Measurements from ENCODE around the gene CAPZA3. TPM values are rescaled to one million over a fixed set of nuclear protein-coding genes. Genes with fewer than 3 reads are reported as not detected.

The CAPZA3 gene
- total RNA-seq, 1 donor from 2014 or later: not detected

GRCh38 chr12:18696971-18697602 lies 40.8 kb upstream of the CAPZA3 start:
- DNase-seq (ENCODE audit: low spot score): no peak
- no peaks in the 10 kb centered on the region for H3K36me3 ChIP-seq
- no peak overlapping the region for H3K4me2 ChIP-seq
- H3K27ac ChIP-seq: no peak overlapping the region
- TF ChIP-seq EZH2 (IDR thresholded peaks at IDR 0.05): no peak
- no peak for TF ChIP-seq EZH2phosphoT487 (IDR thresholded peaks at IDR 0.05)
- TF ChIP-seq CTCF (IDR thresholded peaks at IDR 0.05): no peak
- H3K27me3 Mint-ChIP-seq (ENCODE audit: insufficient read depth, low read depth): peaks cover 2% of the 10 kb centered on the region
- H3K4me3 Mint-ChIP-seq: no peak overlapping the region
- H3K4me1 Mint-ChIP-seq: peaks cover 12% of the 10 kb centered on the region
- H3K9me3 ChIP-seq (ENCODE audit: low read depth): no peaks in the 10 kb centered on the region
- H4K20me1 ChIP-seq (ENCODE audit: low read depth): no peaks in the 10 kb centered on the region
- peak overlapping the region; percentile 85 for H3K27ac Mint-ChIP-seq
- no peaks in the 10 kb centered on the region for H3K79me2 ChIP-seq (ENCODE audit: low read depth)
- H3K27me3 ChIP-seq: no peaks in the 10 kb centered on the region
- H3K36me3 Mint-ChIP-seq: no peaks in the 10 kb centered on the region
- H3K4me1 ChIP-seq: no peaks in the 10 kb centered on the region
- H3K9ac ChIP-seq: no peak overlapping the region
- peaks cover 6% of the 10 kb centered on the region for H3K9me3 Mint-ChIP-seq
- H3K4me3 ChIP-seq: no peak overlapping the region
- H2AFZ ChIP-seq (replicated peaks): no peak overlapping the region
- H3F3A ChIP-seq (ENCODE audit: low read depth): no peaks in the 10 kb centered on the region

- TF ChIP-seq CTCF (IDR thresholded peaks at IDR 0.05) (no peak), EZH2phosphoT487 (IDR thresholded peaks at IDR 0.05) (no peak), EZH2 (IDR thresholded peaks at IDR 0.05) (no peak)
- Histone ChIP-seq H3K36me3 (no peaks in the 10 kb centered on the region), H2AFZ (replicated peaks) (no peak overlapping the region), H4K20me1 (ENCODE audit: low read depth) (no peaks in the 10 kb centered on the region), H3K79me2 (ENCODE audit: low read depth) (no peaks in the 10 kb centered on the region), H3K27me3 (no peaks in the 10 kb centered on the region), H3K4me2 (no peak overlapping the region), H3K27ac (no peak overlapping the region), H3K4me3 (no peak overlapping the region), H3K9me3 (ENCODE audit: low read depth) (no peaks in the 10 kb centered on the region), H3K4me1 (peaks cover 14% of the 10 kb centered on the region), H3K9ac (no peak overlapping the region), H3F3A (ENCODE audit: low read depth) (no peaks in the 10 kb centered on the region)
- no peak overlapping the region for H3K27ac Mint-ChIP-seq
- DNase-seq (ENCODE audit: low spot score): no peak
- no peak overlapping the region for H3K4me3 Mint-ChIP-seq
- peaks cover 20% of the 10 kb centered on the region for H3K4me1 Mint-ChIP-seq
- H3K9me3 Mint-ChIP-seq: peaks cover 2% of the 10 kb centered on the region
- no peaks in the 10 kb centered on the region for H3K36me3 Mint-ChIP-seq
- no peaks in the 10 kb centered on the region for H3K27me3 Mint-ChIP-seq (ENCODE audit: insufficient read depth, low read depth)
Observed at GRCh38 chr12:18700271-18700670, 37.6 kb upstream of the CAPZA3 start.

- Histone ChIP-seq H3K27me3 (no peaks in the 10 kb centered on the region), H3K4me1 (peaks cover 14% of the 10 kb centered on the region), H3F3A (ENCODE audit: low read depth) (no peaks in the 10 kb centered on the region), H4K20me1 (ENCODE audit: low read depth) (no peaks in the 10 kb centered on the region), H3K4me3 (no peak overlapping the region), H2AFZ (replicated peaks) (no peak overlapping the region), H3K9ac (no peak overlapping the region), H3K27ac (peak overlapping the region; percentile 15), H3K79me2 (ENCODE audit: low read depth) (no peaks in the 10 kb centered on the region), H3K36me3 (no peaks in the 10 kb centered on the region), H3K4me2 (peak overlapping the region; percentile 28), H3K9me3 (ENCODE audit: low read depth) (peaks cover 6% of the 10 kb centered on the region)
- Mint-ChIP-seq H3K9me3 (peaks cover 5% of the 10 kb centered on the region), H3K4me1 (peaks cover 14% of the 10 kb centered on the region), H3K36me3 (no peaks in the 10 kb centered on the region), H3K4me3 (no peak overlapping the region), H3K27ac (peak overlapping the region; percentile 7), H3K27me3 (ENCODE audit: insufficient read depth, low read depth) (no peaks in the 10 kb centered on the region)
- TF ChIP-seq EZH2phosphoT487 (IDR thresholded peaks at IDR 0.05): no peak
- TF ChIP-seq CTCF (IDR thresholded peaks at IDR 0.05): no peak
- DNase-seq (ENCODE audit: low spot score): no peak
Observed at GRCh38 chr12:18703321-18703720, 34.6 kb upstream of the CAPZA3 start.
